Mucosa of descending colon (tissue), 3 donors: ENCODE measurements around the gene NXPH2. TPM values are rescaled to one million over a fixed set of nuclear protein-coding genes. Genes with fewer than 3 reads are reported as not detected.

Experiments used
- ATAC-seq: fragments of 200-7000 bp; cut with Tn5 transposase; one replicate; pipeline ENCODE4 v1.9.1; 2020; ENCODE audit warnings: mild to moderate bottlenecking, moderate library complexity
- DNase-seq, 3 donors: peaks; one replicate each; pipeline ENCODE4 v3.0.0-alpha.2; 2020
- H3K36me3 ChIP-seq: fragments of 200-600 bp; one replicate; pipeline ENCODE4 v1.8.0; 2021; ENCODE audit warnings: low read depth, mild to moderate bottlenecking
- H3K4me1 ChIP-seq: fragments of 200-600 bp; one replicate; pipeline ENCODE4 v1.8.0; 2021; ENCODE audit warnings: low read depth, mild to moderate bottlenecking
- H3K4me3 ChIP-seq: fragments of 200-600 bp; one replicate; pipeline ENCODE4 v1.8.0; 2021; ENCODE audit warnings: mild to moderate bottlenecking
- H3K9me3 ChIP-seq: fragments of 200-600 bp; one replicate; pipeline ENCODE4 v1.8.0; 2021; ENCODE audit warnings: mild to moderate bottlenecking
- intact Hi-C, 2 donors: fragments of 100-400 bp; cut with DNase I in 1 of 2; cut with micrococcal nuclease in 1 of 2; formaldehyde crosslinking; loops; one replicate each; pipeline versions ENCODE4 v1.11.0 to v1.11.1; 2022; cut with DNase I, micrococcal nuclease
- total RNA-seq, 3 donors: library from RNA; stranded (reverse); fragmentation: NEBNext Ultra II Directional in 2 of 3; extraction: Animal tissue kit (Norgen Biotek cat#: 25700) in 2 of 3; gene quantifications; one replicate each; pipeline versions ENCODE4 v1.2.1 to v1.2.4, GENCODE V29; 2021 to 2023
- TF ChIP-seq, protein P1 (sequence below): fragments of 200-600 bp; IDR thresholded peaks from one replicate; pipeline ENCODE4 v1.8.0; 2022; ENCODE audit warnings: antibody characterized with exemption, mild to moderate bottlenecking
- donor health status: DM: no; HTN: no; CAD: no; lungs with moderate emphysema.
- donor health status: DM: no; HTN: no; CAD: no.
- donor health status: DM: no; HTN: yes; CAD: no.

Gene NXPH2
- total RNA-seq, 3 donors from 2014 or later: 0.38 TPM; not detected in 2

DNA sequence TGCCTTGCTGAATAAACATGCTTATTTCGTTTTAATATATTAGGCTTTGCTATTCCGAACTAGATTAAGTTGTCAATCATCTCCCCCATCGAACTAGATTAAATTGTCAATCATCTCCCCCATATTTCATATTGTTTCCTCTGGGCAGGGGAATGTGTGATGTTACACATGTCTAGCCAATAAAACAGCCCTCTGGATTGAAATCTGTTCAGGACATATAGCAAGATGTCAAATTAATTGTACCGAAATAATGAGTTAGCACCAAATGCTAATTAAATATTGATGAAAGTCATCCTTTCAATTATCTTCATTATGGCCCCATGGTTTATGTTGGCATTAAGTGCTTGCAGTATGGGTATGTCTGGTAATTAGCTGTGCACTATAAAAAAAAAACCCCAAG lies 143.1 kb downstream of the NXPH2 start:
- H3K4me3 ChIP-seq: no peak overlapping the region
- H3K4me1 ChIP-seq: no peaks in the 10 kb centered on the region
- no peaks in the 10 kb centered on the region for H3K36me3 ChIP-seq
- intact Hi-C loops: no loop called here
- no peaks in the 10 kb centered on the region for H3K9me3 ChIP-seq
- TF ChIP-seq, protein P1, sequence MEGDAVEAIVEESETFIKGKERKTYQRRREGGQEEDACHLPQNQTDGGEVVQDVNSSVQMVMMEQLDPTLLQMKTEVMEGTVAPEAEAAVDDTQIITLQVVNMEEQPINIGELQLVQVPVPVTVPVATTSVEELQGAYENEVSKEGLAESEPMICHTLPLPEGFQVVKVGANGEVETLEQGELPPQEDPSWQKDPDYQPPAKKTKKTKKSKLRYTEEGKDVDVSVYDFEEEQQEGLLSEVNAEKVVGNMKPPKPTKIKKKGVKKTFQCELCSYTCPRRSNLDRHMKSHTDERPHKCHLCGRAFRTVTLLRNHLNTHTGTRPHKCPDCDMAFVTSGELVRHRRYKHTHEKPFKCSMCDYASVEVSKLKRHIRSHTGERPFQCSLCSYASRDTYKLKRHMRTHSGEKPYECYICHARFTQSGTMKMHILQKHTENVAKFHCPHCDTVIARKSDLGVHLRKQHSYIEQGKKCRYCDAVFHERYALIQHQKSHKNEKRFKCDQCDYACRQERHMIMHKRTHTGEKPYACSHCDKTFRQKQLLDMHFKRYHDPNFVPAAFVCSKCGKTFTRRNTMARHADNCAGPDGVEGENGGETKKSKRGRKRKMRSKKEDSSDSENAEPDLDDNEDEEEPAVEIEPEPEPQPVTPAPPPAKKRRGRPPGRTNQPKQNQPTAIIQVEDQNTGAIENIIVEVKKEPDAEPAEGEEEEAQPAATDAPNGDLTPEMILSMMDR: no peak
- DNase-seq (no peak), ATAC-seq (no peak)

DNA sequence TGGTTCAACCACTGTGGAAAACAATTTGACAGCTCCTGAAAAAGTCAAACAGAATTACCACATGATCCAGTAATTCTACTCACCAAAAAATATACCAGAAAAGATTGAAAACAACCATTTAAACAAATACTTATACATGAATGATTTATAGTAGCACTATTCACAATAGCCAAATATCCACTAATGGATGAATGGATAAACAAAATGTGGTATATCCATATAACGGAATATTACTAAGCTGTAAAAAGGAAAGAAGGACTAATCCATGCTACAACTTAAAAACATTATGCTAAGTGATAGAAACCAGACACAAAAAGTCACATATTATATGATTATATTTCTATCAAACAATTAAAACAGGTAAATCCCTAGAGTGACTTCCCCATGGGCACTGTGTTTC lies 147.1 kb downstream of the NXPH2 start:
- no peaks in the 10 kb centered on the region for H3K9me3 ChIP-seq
- TF ChIP-seq, protein P1: no peak
- DNase-seq (no peak), ATAC-seq (no peak)
- H3K4me1 ChIP-seq: no peaks in the 10 kb centered on the region
- intact Hi-C loops: no loop called here
- no peaks in the 10 kb centered on the region for H3K36me3 ChIP-seq
- no peak overlapping the region for H3K4me3 ChIP-seq

DNA sequence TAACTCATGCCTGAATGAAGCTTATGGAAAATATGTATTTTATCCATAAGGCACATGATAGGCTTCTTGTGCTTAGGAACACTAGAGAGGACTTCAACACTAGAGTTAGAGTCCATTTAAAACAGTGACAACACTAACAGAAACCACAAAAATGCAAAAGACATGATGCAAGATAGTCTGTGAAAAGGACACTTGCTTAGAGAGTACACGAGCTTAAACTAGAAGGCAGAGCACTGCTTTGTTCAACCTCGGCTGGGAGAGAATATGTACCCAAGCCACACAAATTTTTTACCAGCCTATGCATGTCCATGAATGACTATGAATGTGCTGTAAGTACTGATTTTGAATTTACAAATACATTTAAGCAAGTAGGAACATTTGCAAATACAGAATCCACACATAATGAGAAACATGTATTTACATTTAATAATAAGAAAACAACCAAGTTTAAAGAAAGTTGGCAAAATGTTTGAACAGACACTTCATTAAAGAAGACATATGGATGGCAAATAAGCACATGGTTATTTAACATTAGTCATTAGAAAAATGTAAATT lies 148.0 kb downstream of the NXPH2 start:
- ATAC-seq (no peak), DNase-seq (no peak)
- intact Hi-C loops: no loop called here
- Histone ChIP-seq H3K9me3 (no peaks in the 10 kb centered on the region), H3K4me1 (no peaks in the 10 kb centered on the region), H3K4me3 (no peak overlapping the region), H3K36me3 (no peaks in the 10 kb centered on the region)
- TF ChIP-seq, protein P1: no peak

DNA sequence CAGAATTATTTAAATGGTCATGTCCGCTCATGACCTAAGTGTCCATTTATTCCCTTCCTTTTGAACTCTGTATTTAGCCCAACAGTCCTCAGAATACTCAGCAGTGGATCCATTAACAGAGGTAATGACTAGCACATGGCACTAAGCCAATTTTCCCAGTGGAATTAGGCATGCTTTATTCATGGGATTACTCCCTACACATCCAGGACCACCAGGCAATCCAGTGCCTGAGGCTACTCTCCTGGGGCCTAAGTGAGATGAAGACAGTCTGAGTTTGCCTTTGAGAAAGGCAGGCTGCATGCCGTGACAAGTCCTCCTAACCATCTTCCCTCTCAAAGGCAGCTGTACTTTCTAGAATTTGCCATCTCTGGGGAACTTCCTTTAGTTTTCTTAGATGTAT lies 150.0 kb downstream of the NXPH2 start:
- Histone ChIP-seq H3K4me3 (no peak overlapping the region), H3K4me1 (no peaks in the 10 kb centered on the region), H3K9me3 (no peaks in the 10 kb centered on the region), H3K36me3 (no peaks in the 10 kb centered on the region)
- no peak for ATAC-seq
- intact Hi-C loops: no loop called here
- TF ChIP-seq, protein P1: no peak
- DNase-seq: no peak

DNA sequence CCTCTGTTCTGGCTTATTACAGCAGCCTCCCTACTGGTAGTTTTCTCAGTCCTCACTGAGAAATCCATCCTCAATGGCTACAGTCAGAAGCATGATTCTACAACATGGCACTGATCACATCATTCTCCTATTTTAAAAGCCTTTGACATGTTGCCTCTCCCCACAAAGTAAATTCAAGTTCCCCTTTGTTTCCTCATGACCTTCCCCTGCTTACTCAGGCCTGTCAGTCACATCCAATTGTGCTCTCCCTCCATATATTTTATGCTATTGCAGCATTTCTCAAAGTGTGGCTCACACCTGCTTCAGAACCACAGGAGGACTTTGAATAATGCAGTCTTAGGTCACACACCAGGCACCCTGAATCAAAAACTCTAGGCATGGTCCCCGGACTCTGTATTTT lies 154.0 kb downstream of the NXPH2 start:
- DNase-seq: no peak
- no peak overlapping the region for H3K4me3 ChIP-seq
- no peaks in the 10 kb centered on the region for H3K4me1 ChIP-seq
- no peaks in the 10 kb centered on the region for H3K9me3 ChIP-seq
- H3K36me3 ChIP-seq: no peaks in the 10 kb centered on the region
- TF ChIP-seq, protein P1: no peak
- ATAC-seq: no peak
- intact Hi-C loops: no loop called here

DNA sequence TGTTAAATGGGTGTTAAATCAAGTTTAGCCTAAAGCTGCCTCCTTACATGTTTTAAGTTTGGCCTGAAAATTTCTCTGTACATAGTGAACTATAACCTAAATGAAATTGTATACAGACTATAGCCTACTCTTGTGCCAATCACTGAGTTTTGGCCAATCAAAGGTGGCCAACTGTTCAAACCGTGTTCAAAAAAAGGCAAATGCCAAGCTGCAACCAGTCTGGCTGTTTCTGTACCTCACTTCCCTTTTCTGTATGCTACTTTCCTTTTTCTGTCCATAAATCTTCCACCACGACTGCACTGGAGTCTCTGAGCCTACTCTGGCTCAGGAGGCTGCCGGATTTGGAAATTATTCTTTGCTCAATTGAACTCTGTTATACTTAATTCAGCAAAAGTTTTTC lies 157.6 kb downstream of the NXPH2 start:
- Histone ChIP-seq H3K4me1 (no peaks in the 10 kb centered on the region), H3K9me3 (no peaks in the 10 kb centered on the region), H3K36me3 (no peaks in the 10 kb centered on the region), H3K4me3 (no peak overlapping the region)
- DNase-seq (no peak), ATAC-seq (no peak)
- intact Hi-C loops: no loop called here
- TF ChIP-seq, protein P1: no peak
